Smooth muscle cell of the brain vasculature (primary cell): Measurements from ENCODE around the gene MLLT3.

Source experiments
- DNase-seq: peaks from one replicate; pipeline ENCODE4 v3.0.0-alpha.2; 2012; ENCODE audit warnings: low read depth, low spot score

Gene MLLT3

DNA sequence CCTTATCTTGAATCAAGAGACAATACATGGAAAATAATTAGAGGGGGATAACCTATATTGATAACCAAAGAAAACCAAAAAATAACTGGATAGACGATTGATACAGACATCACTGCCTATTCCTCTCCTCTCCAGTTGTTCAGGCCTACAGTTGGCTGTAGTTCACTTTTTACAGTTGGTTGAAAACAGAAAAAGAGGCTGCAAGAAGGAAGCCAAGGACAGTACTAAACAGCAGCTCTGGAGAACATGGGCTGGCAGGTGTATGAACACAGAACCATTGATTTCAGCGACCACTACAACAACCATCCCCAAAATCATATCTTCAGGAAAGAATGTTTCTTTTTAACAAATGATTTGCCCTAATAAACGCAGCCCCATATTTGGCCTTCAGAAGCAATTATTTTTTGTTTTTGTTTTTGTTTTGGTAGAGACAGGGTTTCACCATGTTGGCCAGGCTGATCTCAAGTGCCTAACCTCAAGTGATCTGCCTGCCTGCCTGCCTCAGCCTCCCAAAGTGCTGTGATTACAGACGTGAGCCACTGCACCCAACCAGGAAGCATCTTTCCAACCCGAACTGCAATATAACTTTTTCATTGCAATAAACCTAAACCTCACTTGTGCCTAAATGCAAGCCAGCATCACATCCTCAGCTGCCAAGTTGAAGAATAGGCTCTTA is 64.3 kb downstream of the MLLT3 start:
- DNase-seq = no peak

DNA sequence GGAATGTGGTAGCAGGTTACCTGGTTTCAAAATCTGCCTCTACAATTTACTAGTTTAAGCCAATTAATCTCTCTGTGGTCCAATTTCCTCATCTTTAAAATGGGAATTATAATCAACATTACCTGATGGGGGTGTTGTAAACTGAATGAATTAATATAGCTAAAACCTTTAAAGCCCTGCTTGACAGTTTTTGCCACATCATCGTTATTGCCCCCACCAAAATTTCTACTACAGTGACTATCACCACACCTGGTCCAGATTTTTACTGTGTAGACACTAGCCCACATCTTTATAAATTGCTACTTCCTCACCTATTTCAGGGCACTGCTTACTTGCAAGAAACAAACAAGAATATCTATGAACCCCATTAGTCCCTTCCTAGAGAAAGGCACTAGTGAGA is 65.0 kb downstream of the MLLT3 start:
- DNase-seq = no peak

DNA sequence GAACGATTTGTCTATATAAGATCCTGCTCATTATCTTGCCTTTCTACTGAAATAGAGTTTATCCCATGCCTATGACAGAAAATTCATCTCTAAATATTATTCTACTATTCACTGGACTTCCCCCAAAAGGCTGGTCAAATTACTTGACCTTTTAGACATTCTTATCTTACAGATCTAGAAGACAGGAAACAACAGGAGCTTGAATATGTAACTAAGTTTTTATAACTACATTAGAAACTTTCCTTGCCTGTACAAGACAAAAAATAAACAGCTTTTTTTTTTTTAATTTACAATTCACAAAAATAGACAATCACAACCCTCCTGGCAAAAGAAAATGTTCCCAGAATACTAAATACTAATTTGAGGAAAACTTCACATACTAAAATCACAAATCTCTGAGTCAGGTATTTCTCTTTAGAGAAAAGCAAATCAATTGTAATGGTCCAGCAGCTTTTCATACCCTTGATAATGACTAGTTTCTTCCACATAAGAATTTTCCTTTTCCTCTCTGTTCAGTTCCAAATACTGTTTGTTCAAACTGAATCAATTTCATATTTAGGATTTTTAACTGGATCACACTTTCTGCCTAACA is 68.6 kb downstream of the MLLT3 start:
- no peak for DNase-seq

DNA sequence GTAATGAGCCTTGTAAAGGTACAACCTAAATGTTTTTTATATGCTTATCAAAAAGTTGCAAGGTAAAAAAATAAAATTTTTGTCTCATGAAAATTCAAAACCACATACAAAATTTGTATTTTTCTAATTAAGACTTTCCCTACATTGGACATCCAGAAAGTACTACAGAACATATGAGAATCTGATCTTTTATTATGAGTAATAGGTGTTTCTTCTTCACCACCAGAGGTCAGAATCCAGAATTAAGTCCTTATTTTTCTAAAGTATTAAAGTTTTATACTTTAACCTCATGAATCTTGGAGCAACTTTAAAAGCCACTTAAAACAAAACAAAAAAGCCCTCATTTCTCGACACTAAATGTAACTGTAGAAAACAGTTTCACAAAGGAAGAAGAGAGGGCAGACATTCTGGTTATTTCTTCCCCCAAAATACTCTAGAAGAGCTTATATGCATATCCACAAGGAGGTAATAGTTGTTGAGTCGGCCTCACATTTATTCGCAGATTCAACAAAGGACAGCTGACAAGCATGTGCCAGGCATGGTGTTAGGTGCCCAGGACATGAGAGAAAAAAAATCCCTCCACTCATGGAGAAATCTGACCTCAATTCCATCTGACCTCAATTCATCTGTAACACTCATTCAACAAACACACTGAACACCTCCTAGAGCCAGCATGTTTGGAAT is 69.3 kb downstream of the MLLT3 start:
- no peak for DNase-seq

DNA sequence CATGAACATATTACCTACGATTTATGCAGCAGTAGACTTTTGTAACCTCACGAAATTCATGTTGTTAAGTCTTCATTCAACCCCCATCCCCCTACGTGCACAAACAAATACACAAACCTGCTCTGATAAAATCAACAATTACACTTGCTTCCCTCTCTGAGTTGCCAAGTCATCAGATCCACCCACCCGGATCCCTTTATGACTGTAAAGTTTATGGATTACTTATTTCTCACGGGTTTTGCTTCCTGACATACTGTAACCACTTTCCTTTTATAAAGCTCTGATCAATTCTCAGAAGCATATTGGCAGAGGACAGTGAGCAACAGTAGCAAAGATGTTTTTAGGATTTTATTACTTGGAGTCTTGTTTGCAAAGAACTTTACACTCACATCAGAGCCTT is 70.5 kb downstream of the MLLT3 start:
- no peak for DNase-seq

DNA sequence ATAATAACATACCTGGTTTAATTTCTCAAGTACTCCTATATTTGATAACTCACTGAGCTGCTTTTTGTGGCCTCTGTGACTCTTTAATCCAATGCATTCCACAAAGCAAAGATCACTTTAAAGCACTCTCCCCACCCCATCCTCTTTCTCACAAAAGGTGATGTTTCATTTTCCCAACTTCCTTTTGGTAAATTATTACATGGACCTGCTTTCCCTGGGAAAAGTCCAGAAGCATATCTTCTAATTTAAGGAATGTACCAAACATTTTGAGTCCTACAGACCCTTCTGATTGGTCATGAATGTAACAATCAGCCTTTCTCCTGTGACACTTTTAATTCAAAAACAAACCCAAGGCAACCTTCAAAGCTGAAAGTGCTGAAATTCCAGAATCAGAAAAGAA is 71.1 kb downstream of the MLLT3 start:
- DNase-seq = no peak

DNA sequence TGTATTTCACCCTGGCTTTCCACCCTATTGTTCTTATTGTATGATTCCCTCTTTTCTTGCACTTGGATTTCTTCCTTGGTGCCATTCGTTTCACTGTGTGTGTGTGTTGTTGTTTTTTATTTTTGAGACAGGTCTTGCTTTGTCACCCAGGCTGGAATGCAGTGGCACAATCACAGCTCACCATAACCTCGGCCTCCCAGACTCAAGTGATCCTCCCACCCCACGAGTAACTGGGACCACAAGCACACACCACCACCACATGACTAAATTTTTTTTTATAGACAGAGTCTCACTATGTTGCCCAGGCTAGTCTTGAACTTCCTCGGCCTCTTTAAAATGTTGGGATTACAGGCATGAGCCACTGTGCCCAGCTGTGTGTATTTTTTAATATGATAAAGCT is 72.0 kb downstream of the MLLT3 start:
- no peak for DNase-seq

DNA sequence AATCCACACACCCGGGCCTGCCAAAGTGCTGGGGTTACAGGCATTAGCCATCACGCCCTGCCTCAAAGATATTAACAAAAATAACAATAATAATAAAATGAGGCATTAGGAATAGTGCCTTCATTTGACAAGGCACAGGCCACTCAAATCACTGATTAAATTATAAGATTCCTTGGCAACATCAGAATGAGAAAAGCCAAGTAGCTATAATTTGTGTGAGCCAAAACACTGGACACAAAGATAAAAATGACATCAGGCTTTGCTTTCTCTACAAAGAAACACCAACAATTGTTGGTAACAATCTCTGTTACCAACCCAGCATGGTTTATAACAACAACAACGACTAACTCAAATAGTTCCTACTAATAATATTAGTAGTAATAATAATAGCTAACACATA is 73.2 kb downstream of the MLLT3 start:
- DNase-seq = no peak

DNA sequence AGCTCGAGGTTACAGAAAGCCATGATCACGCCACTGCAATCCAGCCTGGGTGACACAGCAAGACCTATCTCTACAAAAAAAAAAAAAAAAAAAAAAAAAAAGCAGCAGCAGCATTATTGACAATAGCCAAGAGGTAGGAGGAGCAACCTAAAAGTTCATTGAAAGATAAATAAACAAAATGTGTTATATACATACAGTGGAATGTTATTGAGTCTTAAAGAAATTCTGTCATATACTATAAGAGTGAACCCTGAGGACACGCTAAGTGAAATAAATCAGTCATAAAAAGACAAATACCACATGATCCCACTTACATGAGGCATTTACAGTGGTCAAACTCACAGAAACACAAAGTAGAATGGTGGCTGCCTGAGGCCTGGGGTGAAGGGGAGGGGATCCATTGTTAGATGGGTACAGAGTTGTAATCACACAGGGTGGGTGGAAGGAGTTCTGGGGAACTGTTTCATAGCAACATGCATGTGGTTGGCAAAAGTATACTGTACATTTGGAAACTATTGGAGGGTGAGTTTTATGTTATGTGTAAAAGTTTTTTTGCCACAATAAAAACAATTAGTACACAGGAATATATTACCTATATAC is 77.2 kb downstream of the MLLT3 start:
- no peak for DNase-seq

DNA sequence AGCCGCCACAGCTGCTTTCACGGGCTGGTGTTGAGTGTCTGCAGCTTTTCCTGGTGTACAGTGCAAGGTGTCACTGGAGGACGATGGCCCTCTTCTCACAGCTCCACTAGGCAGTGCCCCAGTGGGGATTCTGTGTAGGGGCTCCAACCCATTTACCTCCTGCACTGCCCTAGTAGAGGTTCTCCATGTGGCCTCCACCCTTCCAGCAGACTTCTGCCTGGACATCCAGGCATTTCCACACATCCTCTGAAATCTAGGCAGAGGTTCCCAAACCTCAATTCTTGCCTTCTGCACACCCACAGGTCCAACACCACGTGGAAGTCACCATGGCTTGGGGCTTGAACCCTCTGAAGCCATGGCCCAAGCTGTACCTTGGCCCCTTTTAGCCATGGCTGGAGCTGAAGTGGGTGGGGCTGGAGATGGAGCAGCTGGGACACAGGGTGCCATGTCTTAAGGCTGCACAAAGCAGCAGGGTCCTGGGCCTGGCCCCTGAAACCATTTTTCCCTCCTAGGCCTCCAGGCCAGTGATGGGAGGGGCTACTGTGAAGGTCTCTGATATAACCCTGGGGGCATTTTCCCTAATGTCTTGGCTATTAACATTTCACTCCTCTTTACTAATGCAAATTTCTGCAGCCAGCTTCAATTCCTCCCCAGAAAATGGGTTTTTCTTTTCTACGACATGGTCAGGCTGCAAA is 82.0 kb downstream of the MLLT3 start:
- no peak for DNase-seq

DNA sequence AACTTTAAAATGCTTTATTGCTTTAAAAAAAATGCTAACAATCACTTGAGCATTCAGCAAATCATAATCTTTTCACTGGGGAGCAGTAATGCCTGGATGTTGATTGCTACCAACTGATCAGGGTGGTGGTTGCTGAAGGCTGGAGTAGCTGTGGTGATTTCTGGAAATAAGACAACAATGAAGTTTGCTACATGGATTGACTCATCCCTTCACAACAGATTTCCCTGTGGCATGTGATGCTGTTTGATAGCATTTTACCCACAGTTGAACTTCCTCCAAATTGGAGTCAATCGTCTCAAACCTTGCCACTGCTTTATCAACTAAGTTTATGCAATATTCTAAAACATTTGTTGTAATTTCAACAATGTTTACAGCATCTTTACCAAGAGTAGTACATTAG is 83.3 kb downstream of the MLLT3 start:
- DNase-seq = no peak

DNA sequence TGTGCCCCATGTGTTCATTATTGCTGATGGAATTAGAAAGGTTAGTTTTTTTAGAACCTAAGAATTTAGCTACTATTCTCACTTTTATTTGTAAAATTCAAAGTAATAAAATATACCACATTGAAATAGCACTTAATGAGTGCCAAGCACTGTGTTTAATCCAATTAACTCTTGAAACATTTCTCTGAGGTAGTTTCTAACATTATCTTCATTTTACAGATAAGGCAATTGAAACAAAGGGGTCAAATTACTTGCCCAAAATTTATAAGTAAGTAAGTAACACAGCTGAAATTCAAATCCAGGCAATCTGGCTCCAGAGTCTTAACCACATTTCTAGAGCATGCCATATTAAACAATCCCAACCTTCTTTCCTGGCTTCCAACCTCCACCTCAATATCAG is 84.2 kb downstream of the MLLT3 start:
- DNase-seq = no peak

DNA sequence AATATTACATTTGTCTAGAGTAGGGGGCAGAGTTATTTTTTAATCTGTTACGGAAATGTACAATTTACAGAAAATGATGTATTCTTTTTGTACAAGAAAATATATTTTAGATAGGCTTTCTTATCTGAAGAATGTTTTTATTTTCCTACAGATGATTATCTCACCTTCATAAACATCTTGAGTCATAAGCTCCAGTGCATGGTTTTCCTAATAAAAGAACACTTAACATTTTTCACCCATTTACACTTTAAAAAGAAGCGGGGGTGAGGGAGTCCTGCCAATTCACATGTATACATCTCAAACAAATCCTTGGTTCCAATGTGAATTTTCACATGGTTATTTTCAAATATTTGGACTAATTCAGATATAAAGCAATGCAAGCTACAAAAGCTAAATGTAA is 85.0 kb downstream of the MLLT3 start:
- DNase-seq = no peak

DNA sequence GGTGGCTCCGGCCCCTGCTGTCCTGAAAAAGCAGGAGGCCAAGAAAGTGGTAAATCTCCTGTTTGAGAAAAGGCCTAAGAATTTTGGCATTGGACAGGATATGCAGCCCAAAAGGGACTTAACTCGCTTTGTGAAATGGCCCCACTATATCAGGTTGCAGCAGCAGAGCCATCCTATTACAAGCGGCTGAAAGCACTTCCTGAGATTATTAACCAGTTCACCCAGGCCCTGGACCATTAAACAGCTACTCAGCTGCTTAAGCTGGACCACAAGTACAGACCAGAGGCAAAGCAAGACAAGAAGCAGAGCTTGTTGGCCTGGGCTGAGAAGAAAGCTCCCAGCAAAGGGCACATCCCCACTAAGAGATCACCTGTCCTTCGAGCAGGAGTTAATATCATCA is 89.7 kb downstream of the MLLT3 start:
- no peak for DNase-seq

DNA sequence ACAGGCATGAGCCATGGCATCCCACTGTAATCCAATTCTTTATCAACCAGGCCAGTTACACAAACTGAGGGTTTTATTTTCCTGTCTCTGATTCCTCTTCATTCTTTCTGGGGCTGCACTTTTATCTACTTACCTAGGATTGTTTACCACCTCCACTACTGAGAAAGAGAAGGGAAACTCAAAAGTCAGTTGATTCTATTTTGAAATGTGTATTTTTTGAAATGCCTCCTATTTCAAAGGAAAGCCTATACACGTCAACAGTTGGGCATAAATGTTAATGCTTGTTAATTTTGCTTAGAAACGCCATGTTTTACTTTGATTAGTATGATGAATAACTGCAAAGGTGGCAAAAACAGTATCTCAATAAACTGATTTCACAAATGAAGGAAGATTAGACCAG is 92.5 kb downstream of the MLLT3 start:
- no peak for DNase-seq

DNA sequence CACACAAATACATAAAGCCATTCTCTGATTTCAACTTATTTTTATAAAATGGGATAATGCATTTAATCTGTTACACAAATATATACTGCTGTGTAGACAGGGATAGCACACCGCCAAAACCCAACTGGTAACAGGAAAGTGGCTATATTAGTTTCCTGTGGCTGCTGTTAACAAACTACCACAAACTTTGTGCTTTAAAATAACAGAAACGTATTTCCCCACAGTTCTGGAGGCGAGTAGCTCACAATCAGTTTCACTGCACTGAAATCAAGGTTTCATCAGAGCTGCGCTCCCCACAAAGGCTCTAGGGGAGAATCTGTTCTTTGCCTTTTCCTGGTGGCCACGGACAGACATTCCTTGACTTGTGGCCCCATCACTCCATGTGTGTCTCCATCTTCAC is 94.0 kb downstream of the MLLT3 start:
- DNase-seq = no peak

DNA sequence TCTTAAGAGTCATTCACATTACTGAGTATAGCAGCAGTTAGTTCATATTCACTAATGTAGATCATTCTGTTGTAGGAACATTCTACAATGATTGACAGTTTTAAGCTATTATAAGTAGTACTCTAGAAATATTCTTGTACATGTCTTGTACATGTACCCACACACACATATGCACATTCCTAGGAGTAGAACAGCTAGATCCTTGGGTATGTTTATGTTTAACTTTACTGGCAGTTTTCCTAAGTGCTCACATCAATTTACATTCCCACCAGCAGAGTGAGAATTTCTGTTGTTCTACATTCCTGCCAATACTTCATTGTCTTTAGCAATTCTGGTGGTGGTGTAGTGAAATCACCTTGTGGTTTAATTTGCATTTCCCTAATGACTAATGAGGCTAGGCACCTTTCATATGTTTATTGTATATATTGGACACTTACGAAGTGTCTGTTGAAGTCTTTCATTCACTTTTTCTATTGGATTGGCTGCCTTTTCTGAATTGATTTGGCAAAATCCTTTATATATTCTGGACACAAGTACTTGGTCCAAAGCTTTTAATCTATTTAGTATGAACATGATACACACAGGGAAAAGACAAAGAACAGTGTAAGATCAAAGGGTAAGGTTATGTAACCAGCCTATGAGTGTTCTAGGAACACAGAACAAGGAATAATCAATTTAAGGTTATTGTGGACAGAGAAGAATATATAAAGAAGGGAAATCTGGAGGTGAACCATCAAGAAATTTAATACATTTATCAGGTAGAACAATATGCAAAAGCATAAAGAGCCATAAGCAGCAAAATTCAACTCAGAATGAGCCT is 95.6 kb downstream of the MLLT3 start:
- DNase-seq = no peak

DNA sequence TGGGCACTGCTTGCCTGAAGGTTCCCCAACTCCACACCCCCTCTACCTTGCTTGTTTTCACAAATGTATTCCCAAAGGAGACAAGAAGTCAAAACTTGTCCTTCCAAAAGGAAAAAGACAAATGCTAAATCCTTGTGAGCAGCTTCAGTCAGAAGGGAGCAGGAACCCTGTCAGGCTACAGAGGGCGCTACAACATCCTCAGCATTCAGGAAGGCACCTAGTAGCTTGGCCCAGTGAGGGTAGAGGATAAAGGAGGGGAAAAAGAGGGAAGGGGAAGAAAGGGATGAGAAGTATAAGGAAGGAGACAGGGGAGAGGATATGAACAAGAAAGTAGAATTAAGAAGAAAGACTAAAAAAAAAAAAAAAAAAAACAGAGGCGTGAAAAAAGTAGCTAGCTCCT is 97.5 kb downstream of the MLLT3 start:
- DNase-seq = no peak

DNA sequence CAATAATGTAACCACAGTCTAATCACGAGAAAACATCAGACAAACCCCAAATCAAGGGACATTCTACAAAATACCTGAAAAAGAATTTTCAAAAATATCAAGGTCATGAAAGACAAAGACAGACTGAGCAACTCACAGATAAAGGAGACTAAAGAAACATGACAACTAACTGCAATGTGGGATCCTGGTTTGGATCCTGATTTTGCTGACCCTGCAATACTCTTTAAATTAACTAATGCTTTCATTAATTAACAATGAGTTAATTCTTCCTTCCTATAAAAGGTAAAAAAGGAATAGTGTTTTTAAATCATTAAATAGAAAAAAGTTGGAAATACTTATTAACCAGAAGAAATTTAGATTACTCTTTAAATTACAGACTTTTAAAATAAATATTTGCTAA is 103.6 kb downstream of the MLLT3 start:
- DNase-seq = no peak

DNA sequence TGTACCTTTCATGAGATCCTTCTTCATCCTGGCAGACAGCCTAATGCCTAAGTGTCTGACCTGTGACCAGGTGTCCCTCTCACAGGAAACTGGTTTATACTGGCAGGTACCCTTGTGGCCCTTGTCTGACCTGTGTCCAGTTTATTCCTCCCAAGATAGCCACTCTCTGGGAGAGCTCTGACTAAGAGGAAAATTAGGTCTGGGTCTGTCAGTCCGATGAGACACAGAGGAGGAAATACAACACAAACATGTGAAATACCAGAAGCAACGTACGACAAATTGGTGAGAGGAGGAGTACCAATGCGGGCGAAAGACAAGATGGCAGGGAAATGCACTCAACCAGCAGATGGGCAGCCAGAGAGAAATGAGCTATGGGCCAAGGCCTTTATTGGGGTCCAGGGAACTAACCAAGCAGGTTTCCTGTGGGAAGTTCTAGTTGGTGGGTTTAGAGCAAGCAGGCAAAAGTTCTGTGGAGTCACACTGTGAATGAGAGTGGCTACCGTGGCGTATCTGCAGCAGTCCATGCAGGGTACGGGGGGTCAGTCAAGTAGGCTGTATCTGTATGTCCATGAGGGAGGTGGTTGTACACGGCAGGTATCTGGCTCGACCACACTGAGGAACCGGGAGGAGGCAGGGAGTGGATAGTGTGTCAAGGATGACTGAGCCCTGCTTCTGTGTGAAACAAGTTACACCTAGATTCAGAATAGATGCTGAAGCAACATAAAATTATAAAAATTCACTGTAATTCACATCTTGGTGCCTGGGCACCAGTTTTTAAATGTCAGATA is 109.0 kb downstream of the MLLT3 start:
- no peak for DNase-seq

DNA sequence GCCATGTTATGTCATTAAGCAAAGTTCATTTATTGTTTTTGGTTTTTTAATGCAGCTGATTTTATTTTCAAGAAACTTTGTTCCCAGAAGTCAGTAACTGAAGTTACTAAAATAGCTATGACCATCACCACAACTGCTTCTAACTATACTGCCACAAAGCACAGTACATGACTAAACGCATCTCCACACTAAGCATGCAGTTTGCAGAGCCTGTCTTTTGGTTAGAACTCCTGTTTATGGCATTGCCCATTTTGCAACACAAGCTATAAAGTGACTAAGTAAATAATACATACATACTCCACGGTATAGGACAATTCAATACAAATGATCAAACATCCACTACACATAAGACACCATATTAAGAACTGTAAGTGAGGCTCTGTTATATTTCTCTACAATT is 109.7 kb downstream of the MLLT3 start:
- no peak for DNase-seq
